ENCODE results near the gene SLC6A3.

GRCh38 chr5:1448511-1449011 lies 3.3 kb upstream of the SLC6A3 start:
- TF ChIP-seq CTCF (IDR thresholded peaks at IDR 0.05 in 8 of 11, conservative IDR thresholded peaks at IDR 0.05 in 3 of 11) (no peak), POLR2AphosphoS5 (IDR thresholded peaks at IDR 0.05) (no peak), POLR2A (IDR thresholded peaks at IDR 0.05) (no peak)

All from spleen (tissue), 7 donors.